SK-N-SH (cell line): ENCODE measurements around the gene SMYD3. TPM values are rescaled to one million over a fixed set of nuclear protein-coding genes. Genes with fewer than 3 reads are reported as not detected.
A peak's percentile ranks its signal among the peaks of the same experiment; 100 is the strongest.

Experiments used
- CTCF ChIA-PET: fragments of 300-600, 350-600 bp; formaldehyde crosslinking; extraction: SDS; loops from one replicate; lab custom pipeline; 2021; lab: Yijun Ruan, JAX
- POLR2A ChIA-PET: fragments of 350-600 bp; sonication (Branson Sonifier 250); formaldehyde crosslinking; extraction: SDS; loops from one replicate; lab custom pipeline; 2020; ENCODE audit warnings: antibody characterized with exemption, inconsistent platforms; lab: Yijun Ruan, JAX
- DNase-seq: peaks from one replicate; pipeline ENCODE4 v3.0.0; 2012
- H2AFZ ChIP-seq: fragments of 200-600 bp; sonication (generic); 2 replicates; pipeline ENCODE4 v1.8.1; 2016; ENCODE audit warnings: antibody characterized with exemption, mild to moderate bottlenecking, low read depth
- H3F3A ChIP-seq: fragments of 200-600 bp; sonication (generic); replicated peaks from 2 replicates; pipeline ENCODE3; 2016; ENCODE audit warnings: antibody characterized with exemption, mild to moderate bottlenecking; ENCODE audit not compliant: insufficient read depth
- H3K27ac ChIP-seq, 2 experiments: fragments of 200-500 bp in 1 of 2; fragments of 200-600 bp in 1 of 2; sonication (Bioruptor generic) in 1 of 2; sonication (generic), shearing (Covaris generic) in 1 of 2; 2 replicates each; pipeline versions ENCODE4 v1.5.1 to v1.6.1; 2014 to 2016; ENCODE audit warnings: low read depth in 2 of 2, inconsistent platforms in 1 of 2, low read length in 1 of 2, mild to moderate bottlenecking in 1 of 2, mixed read lengths in 1 of 2
- H3K27me3 ChIP-seq: fragments of 200-600 bp; sonication (generic), shearing (Covaris generic); 2 replicates; pipeline ENCODE4 v1.6.1; 2016; ENCODE audit warnings: mixed run types; ENCODE audit not compliant: insufficient read depth
- H3K36me3 ChIP-seq, 2 experiments: fragments of 200-500 bp in 1 of 2; fragments of 200-600 bp in 1 of 2; sonication (Bioruptor generic) in 1 of 2; sonication (generic) in 1 of 2; replicated peaks in 1 of 2; 2 replicates each; pipeline versions ENCODE3 to v1.5.1; 2014 to 2016; ENCODE audit warnings: low read length in 1 of 2, mild to moderate bottlenecking in 1 of 2; ENCODE audit not compliant: insufficient read depth in 2 of 2, control insufficient read depth in 1 of 2
- H3K4me1 ChIP-seq, 2 experiments: fragments of 200-500 bp in 1 of 2; fragments of 200-600 bp in 1 of 2; sonication (Bioruptor generic) in 1 of 2; sonication (generic), shearing (Covaris generic) in 1 of 2; 2 replicates each; pipeline versions ENCODE4 v1.5.1 to v1.6.1; 2014 to 2016; ENCODE audit warnings: low read depth in 1 of 2, low read length in 1 of 2, mixed run types in 1 of 2; ENCODE audit not compliant: insufficient read depth in 2 of 2, control insufficient read depth in 1 of 2
- H3K4me2 ChIP-seq: fragments of 200-600 bp; sonication (generic), shearing (Covaris generic); 2 replicates; pipeline ENCODE4 v1.6.1; 2017; ENCODE audit warnings: mixed run types
- H3K4me3 ChIP-seq, 2 experiments: fragments of 200-500 bp in 1 of 2; fragments of 200-600 bp in 1 of 2; sonication (Bioruptor generic) in 1 of 2; sonication (generic), shearing (Covaris generic) in 1 of 2; 2 replicates each; pipeline versions ENCODE4 v1.5.1 to v1.8.1; 2014 to 2016; ENCODE audit warnings: low read depth in 2 of 2, inconsistent platforms in 1 of 2, low read length in 1 of 2, mild to moderate bottlenecking in 1 of 2, mixed read lengths in 1 of 2, moderate library complexity in 1 of 2
- H3K79me2 ChIP-seq: fragments of 200-600 bp; sonication (generic); 2 replicates; pipeline ENCODE4 v1.8.1; 2017; ENCODE audit warnings: mild to moderate bottlenecking; ENCODE audit not compliant: insufficient read depth
- H3K9ac ChIP-seq: fragments of 200-600 bp; sonication (generic); 2 replicates; pipeline ENCODE4 v1.6.1; 2017; ENCODE audit warnings: mixed run types
- H3K9me2 ChIP-seq: fragments of 200-600 bp; sonication (generic); 2 replicates; pipeline ENCODE4 v1.6.1; 2017; ENCODE audit warnings: mixed run types
- H3K9me3 ChIP-seq: fragments of 200-600 bp; sonication (generic); 2 replicates; pipeline ENCODE4 v1.6.1; 2017; ENCODE audit warnings: mixed run types, mild to moderate bottlenecking, moderate library complexity
- H4K20me1 ChIP-seq: fragments of 200-600 bp; sonication (generic); 2 replicates; pipeline ENCODE4 v1.6.1; 2017; ENCODE audit warnings: mild to moderate bottlenecking, mixed run types; ENCODE audit not compliant: insufficient read depth
- CHD2 ChIP-seq: fragments of 150-350 bp; IDR thresholded peaks from 2 replicates; pipeline ENCODE4 v1.6.1; 2018; ENCODE audit warnings: low read length; ENCODE audit not compliant: partially characterized antibody
- FOSL2 ChIP-seq: IDR thresholded peaks from 2 replicates; pipeline ENCODE4 v1.4.0; 2012; ENCODE audit warnings: low read depth, mild to moderate bottlenecking, moderate library complexity, borderline replicate concordance
- FOXJ3 ChIP-seq: sonication (generic); formaldehyde crosslinking; IDR thresholded peaks from 2 replicates; pipeline ENCODE4 v1.5.1; 2020; ENCODE audit warnings: mild to moderate bottlenecking, missing genetic modification reagents
- GABPA ChIP-seq: IDR thresholded peaks from 2 replicates; pipeline ENCODE4 v1.4.0; 2012; ENCODE audit warnings: low read depth, mild to moderate bottlenecking
- GATA2 ChIP-seq: sonication (generic); formaldehyde crosslinking; IDR thresholded peaks from 2 replicates; pipeline ENCODE4 v1.5.0; 2020; ENCODE audit warnings: mild to moderate bottlenecking, missing genetic modification reagents
- MXI1 ChIP-seq: IDR thresholded peaks from 2 replicates; pipeline ENCODE4 v1.6.1; 2012; ENCODE audit warnings: mild to moderate bottlenecking, low read depth, low read length, improper control_type of control experiment
- RXRA ChIP-seq: IDR thresholded peaks from 2 replicates; pipeline ENCODE4 v1.4.0; 2012; ENCODE audit warnings: low read depth, mild to moderate bottlenecking, borderline replicate concordance
- SIN3A ChIP-seq: IDR thresholded peaks from 2 replicates; pipeline ENCODE4 v1.6.1; 2012; ENCODE audit warnings: low read depth, mild to moderate bottlenecking, low read length, moderate library complexity, borderline replicate concordance
- SMC3 ChIP-seq: IDR thresholded peaks from 2 replicates; pipeline ENCODE4 v1.6.1; 2012; ENCODE audit warnings: low read depth, low read length, improper control_type of control experiment
- TEAD4 ChIP-seq: IDR thresholded peaks from 2 replicates; pipeline ENCODE4 v1.4.0; 2012; ENCODE audit warnings: mild to moderate bottlenecking, borderline replicate concordance; ENCODE audit not compliant: insufficient read depth
- WGBS: methylation state at CpG from one replicate; pipeline ENCODE4 v1.1.6; 2017; ENCODE audit warnings: low lambda C conversion rate; 5-methylcytosine and 5-hydroxymethylcytosine counted together
- polyA plus RNA-seq, 3 experiments: library from polyadenylated mRNA; depleted of rRNA; stranded (reverse); fragments of >200 nt; gene quantifications; 2 replicates each; pipeline ENCODE4 v1.2.3, GENCODE V29; 2012
- TF ChIP-seq, protein P1 (sequence below): IDR thresholded peaks from 2 replicates; pipeline ENCODE4; 2012
- TF ChIP-seq, protein P2 (sequence below): IDR thresholded peaks from 2 replicates; pipeline ENCODE4 v1.4.0; 2012; ENCODE audit warnings: low read depth
- TF ChIP-seq, protein P3 (sequence below): fragments of 150-350 bp; IDR thresholded peaks from 2 replicates; pipeline ENCODE4 v1.6.1; 2016; ENCODE audit warnings: mild to moderate bottlenecking, low read depth, low read length
- TF ChIP-seq, protein P4 (sequence below): IDR thresholded peaks from 2 replicates; pipeline ENCODE4 v1.4.0; 2012; ENCODE audit warnings: low read depth, borderline replicate concordance
- TF ChIP-seq, protein P5 (sequence below): fragments of 150-350 bp; IDR thresholded peaks from 2 replicates; pipeline ENCODE4 v1.6.1; 2017; ENCODE audit warnings: antibody characterized with exemption, low read length, low read depth, borderline replicate concordance
- TF ChIP-seq, protein P6 (sequence below): fragments of 200-600 bp; sonication (generic); IDR thresholded peaks from 2 replicates; pipeline ENCODE4 v1.6.1; 2017; ENCODE audit warnings: antibody characterized with exemption, mild to moderate bottlenecking, moderate library complexity

Gene SMYD3
- polyA plus RNA-seq, 1 of the 3 experiments (the other 2 are of a cell fraction), result 31.4 TPM

DNA sequence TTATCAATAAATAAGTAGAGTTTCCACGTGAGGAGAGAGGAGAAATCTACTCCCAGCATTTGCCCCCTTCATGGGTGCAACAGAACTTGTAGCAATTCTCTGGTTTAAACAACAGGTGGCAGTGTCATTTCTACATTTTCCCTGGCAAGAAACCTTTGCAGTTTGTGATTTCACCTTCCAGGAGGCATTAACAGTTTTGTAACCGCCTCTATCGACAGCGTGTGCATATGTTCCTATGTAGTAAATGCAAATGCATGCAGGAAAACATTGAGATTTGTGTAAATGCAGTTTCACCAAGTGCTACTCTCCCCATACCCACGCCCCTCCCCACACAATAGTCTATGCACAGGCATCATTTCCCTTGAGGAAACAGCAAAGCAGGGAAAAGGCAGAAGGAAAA is 494.7 kb downstream of the SMYD3 start (continued):
- TF ChIP-seq RXRA (no peak), SMC3 (peak; percentile 86), CHD2 (no peak), FOXJ3 (CRISPR knock-in tag) (no peak)
- TF ChIP-seq, protein P1, sequence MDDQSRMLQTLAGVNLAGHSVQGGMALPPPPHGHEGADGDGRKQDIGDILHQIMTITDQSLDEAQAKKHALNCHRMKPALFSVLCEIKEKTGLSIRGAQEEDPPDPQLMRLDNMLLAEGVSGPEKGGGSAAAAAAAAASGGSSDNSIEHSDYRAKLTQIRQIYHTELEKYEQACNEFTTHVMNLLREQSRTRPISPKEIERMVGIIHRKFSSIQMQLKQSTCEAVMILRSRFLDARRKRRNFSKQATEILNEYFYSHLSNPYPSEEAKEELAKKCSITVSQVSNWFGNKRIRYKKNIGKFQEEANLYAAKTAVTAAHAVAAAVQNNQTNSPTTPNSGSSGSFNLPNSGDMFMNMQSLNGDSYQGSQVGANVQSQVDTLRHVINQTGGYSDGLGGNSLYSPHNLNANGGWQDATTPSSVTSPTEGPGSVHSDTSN, result no peak
- TF ChIP-seq, protein P2, sequence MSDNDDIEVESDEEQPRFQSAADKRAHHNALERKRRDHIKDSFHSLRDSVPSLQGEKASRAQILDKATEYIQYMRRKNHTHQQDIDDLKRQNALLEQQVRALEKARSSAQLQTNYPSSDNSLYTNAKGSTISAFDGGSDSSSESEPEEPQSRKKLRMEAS, result no peak
- TF ChIP-seq, protein P3, sequence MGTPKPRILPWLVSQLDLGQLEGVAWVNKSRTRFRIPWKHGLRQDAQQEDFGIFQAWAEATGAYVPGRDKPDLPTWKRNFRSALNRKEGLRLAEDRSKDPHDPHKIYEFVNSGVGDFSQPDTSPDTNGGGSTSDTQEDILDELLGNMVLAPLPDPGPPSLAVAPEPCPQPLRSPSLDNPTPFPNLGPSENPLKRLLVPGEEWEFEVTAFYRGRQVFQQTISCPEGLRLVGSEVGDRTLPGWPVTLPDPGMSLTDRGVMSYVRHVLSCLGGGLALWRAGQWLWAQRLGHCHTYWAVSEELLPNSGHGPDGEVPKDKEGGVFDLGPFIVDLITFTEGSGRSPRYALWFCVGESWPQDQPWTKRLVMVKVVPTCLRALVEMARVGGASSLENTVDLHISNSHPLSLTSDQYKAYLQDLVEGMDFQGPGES, result no peak

DNA sequence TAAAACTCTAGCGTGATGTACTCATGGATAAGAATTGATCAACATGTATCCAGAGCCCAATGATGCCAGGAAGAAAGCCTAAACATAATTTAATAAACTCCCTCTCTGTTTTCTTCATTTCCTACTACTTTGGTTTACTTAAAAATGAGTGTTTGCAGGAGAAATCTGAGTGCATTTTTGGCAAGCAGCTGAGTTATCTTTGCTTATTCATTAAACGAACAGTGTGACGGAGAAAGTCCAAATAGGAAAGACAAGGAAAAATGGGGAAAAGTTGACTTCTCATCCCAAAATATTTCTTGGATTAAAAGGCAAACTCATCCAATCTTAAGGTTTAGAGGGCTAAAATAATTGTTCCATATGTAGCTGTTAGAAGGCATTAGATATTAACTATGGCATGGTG is 496.7 kb downstream of the SMYD3 start:
- H3K4me3 ChIP-seq, result no peak overlapping the region
- H2AFZ ChIP-seq, result no peak overlapping the region
- H3K27ac ChIP-seq, result no peak overlapping the region
- no peaks in the 10 kb centered on the region for H3K9me3 ChIP-seq
- H3K4me1 ChIP-seq, result peaks cover 3 to 12% of the 10 kb centered on the region in 2 experiments; a peak in 3 of 4 replicates
- H3K79me2 ChIP-seq, result no peaks in the 10 kb centered on the region
- DNase-seq, result no peak
- CTCF ChIA-PET, result interaction anchor here (0.6 to 4.2 kb wide), 9 partner anchors 58 to 857 kb away, joined by 3 to 24 read pairs (median 6); partner anchors contain the start of gene KIF26B
- H3K27me3 ChIP-seq, result no peaks in the 10 kb centered on the region
- POLR2A ChIA-PET, result no interaction called here
- H3K36me3 ChIP-seq, result no peaks in the 10 kb centered on the region
- no peak for TF ChIP-seq FOSL2
- no peak for TF ChIP-seq TEAD4
- TF ChIP-seq MXI1, result no peak
- TF ChIP-seq RXRA, result no peak
- no peak for TF ChIP-seq CHD2
- no peak for TF ChIP-seq SIN3A
- TF ChIP-seq, protein P4, sequence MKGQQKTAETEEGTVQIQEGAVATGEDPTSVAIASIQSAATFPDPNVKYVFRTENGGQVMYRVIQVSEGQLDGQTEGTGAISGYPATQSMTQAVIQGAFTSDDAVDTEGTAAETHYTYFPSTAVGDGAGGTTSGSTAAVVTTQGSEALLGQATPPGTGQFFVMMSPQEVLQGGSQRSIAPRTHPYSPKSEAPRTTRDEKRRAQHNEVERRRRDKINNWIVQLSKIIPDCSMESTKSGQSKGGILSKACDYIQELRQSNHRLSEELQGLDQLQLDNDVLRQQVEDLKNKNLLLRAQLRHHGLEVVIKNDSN, result no peak
- TF ChIP-seq GABPA, result no peak
- TF ChIP-seq, protein P2, result no peak
- TF ChIP-seq, protein P5, sequence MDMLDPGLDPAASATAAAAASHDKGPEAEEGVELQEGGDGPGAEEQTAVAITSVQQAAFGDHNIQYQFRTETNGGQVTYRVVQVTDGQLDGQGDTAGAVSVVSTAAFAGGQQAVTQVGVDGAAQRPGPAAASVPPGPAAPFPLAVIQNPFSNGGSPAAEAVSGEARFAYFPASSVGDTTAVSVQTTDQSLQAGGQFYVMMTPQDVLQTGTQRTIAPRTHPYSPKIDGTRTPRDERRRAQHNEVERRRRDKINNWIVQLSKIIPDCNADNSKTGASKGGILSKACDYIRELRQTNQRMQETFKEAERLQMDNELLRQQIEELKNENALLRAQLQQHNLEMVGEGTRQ, result no peak
- TF ChIP-seq, protein P6, sequence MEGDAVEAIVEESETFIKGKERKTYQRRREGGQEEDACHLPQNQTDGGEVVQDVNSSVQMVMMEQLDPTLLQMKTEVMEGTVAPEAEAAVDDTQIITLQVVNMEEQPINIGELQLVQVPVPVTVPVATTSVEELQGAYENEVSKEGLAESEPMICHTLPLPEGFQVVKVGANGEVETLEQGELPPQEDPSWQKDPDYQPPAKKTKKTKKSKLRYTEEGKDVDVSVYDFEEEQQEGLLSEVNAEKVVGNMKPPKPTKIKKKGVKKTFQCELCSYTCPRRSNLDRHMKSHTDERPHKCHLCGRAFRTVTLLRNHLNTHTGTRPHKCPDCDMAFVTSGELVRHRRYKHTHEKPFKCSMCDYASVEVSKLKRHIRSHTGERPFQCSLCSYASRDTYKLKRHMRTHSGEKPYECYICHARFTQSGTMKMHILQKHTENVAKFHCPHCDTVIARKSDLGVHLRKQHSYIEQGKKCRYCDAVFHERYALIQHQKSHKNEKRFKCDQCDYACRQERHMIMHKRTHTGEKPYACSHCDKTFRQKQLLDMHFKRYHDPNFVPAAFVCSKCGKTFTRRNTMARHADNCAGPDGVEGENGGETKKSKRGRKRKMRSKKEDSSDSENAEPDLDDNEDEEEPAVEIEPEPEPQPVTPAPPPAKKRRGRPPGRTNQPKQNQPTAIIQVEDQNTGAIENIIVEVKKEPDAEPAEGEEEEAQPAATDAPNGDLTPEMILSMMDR, result no peak
- TF ChIP-seq GATA2, result no peak
- H3K9ac ChIP-seq, result no peak overlapping the region
- WGBS, result 91% methylated on average over 3 of the region's 3 CpGs
- H4K20me1 ChIP-seq, result no peaks in the 10 kb centered on the region
- no peak overlapping the region for H3K4me2 ChIP-seq
- peaks cover 4% of the 10 kb centered on the region for H3F3A ChIP-seq
- no peaks in the 10 kb centered on the region for H3K9me2 ChIP-seq
